Loucy (cell line): Measurements from ENCODE around the gene JDP2.

ENCODE experiments used
- H2AFZ ChIP-seq: fragments of 200-600 bp; sonication (generic); 2 replicates; pipeline ENCODE4 v1.6.0; 2016; ENCODE audit warnings: antibody characterized with exemption, mild to moderate bottlenecking, low read length, moderate library complexity
- H3F3A ChIP-seq: fragments of 200-600 bp; 2 replicates; pipeline ENCODE4 v1.6.0; 2016; ENCODE audit warnings: antibody characterized with exemption, low read depth, mild to moderate bottlenecking
- H3K27me3 ChIP-seq: fragments of 200-600 bp; sonication (generic); 2 replicates; pipeline ENCODE4 v1.6.1; 2014; ENCODE audit warnings: low read length, mild to moderate bottlenecking; ENCODE audit not compliant: insufficient read depth, poor library complexity, severe bottlenecking
- H3K36me3 ChIP-seq: fragments of 200-600 bp; sonication (generic); 2 replicates; pipeline ENCODE4 v1.6.1; 2016; ENCODE audit warnings: low read length; ENCODE audit not compliant: insufficient read depth
- H3K4me1 ChIP-seq: fragments of 200-600 bp; sonication (generic); 2 replicates; pipeline ENCODE4 v1.5.1; 2014; ENCODE audit warnings: low read length, mild to moderate bottlenecking; ENCODE audit not compliant: insufficient read depth, poor library complexity, severe bottlenecking
- H3K4me2 ChIP-seq: fragments of 200-600 bp; sonication (generic); 2 replicates; pipeline ENCODE4 v1.6.0; 2014; ENCODE audit warnings: antibody characterized with exemption, low read length, low read depth, mild to moderate bottlenecking; ENCODE audit not compliant: poor library complexity, severe bottlenecking
- H3K4me3 ChIP-seq: fragments of 200-600 bp; sonication (generic); 2 replicates; pipeline ENCODE4 v1.5.1; 2014; ENCODE audit warnings: low read length, mild to moderate bottlenecking, mixed read lengths; ENCODE audit not compliant: poor library complexity, severe bottlenecking
- H3K79me2 ChIP-seq: fragments of 200-600 bp; sonication (generic); 2 replicates; pipeline ENCODE4 v1.6.1; 2014; ENCODE audit warnings: low read length; ENCODE audit not compliant: insufficient read depth
- H3K9ac ChIP-seq: fragments of 200-600 bp; sonication (generic); 2 replicates; pipeline ENCODE4 v1.6.0; 2014; ENCODE audit warnings: mild to moderate bottlenecking, low read depth, low read length, moderate library complexity; ENCODE audit not compliant: poor library complexity, severe bottlenecking
- H3K9me2 ChIP-seq: fragments of 200-600 bp; sonication (generic); replicated peaks from 2 replicates; pipeline ENCODE4 v1.6.1; 2016; ENCODE audit warnings: low read depth, low read length, mixed read lengths
- H3K9me3 ChIP-seq: fragments of 200-600 bp; sonication (generic); 2 replicates; pipeline ENCODE4 v1.6.1; 2014; ENCODE audit warnings: mild to moderate bottlenecking, antibody characterized with exemption, low read length, low read depth; ENCODE audit not compliant: insufficient read depth
- H4K20me1 ChIP-seq: fragments of 200-600 bp; sonication (generic); 2 replicates; pipeline ENCODE4 v1.6.0; 2014; ENCODE audit warnings: antibody characterized with exemption, low read length, mild to moderate bottlenecking; ENCODE audit not compliant: insufficient read depth, poor library complexity, severe bottlenecking
- CTCF ChIP-seq: fragments of 200-600 bp; sonication (generic); conservative IDR thresholded peaks from 2 replicates; pipeline ENCODE4 v1.5.1; 2014; ENCODE audit warnings: mild to moderate bottlenecking, antibody characterized with exemption, low read length
- EZH2phosphoT487 ChIP-seq: fragments of 200-600 bp; IDR thresholded peaks from 2 replicates; pipeline ENCODE4 v1.6.1; 2018; ENCODE audit warnings: antibody characterized with exemption, mild to moderate bottlenecking, moderate library complexity, borderline replicate concordance

The JDP2 gene

GRCh38 chr14:75489480-75489837 is 61.6 kb downstream of the JDP2 start:
- H3K79me2 ChIP-seq, result no peaks in the 10 kb centered on the region
- H3K4me3 ChIP-seq, result no peak overlapping the region
- H3K9me2 ChIP-seq, result no peaks in the 10 kb centered on the region
- H3F3A ChIP-seq, result no peaks in the 10 kb centered on the region
- H4K20me1 ChIP-seq, result no peaks in the 10 kb centered on the region
- no peak overlapping the region for H3K9ac ChIP-seq
- no peak for TF ChIP-seq CTCF
- TF ChIP-seq EZH2phosphoT487, result no peak
- H2AFZ ChIP-seq, result no peak overlapping the region
- no peaks in the 10 kb centered on the region for H3K9me3 ChIP-seq
- no peaks in the 10 kb centered on the region for H3K36me3 ChIP-seq
- no peak overlapping the region for H3K4me2 ChIP-seq
- H3K4me1 ChIP-seq, result peaks cover 8% of the 10 kb centered on the region
- no peaks in the 10 kb centered on the region for H3K27me3 ChIP-seq

GRCh38 chr14:75491376-75491978 is 63.7 kb downstream of the JDP2 start:
- no peaks in the 10 kb centered on the region for H3K36me3 ChIP-seq
- no peak overlapping the region for H3K4me2 ChIP-seq
- no peaks in the 10 kb centered on the region for H3K9me3 ChIP-seq
- no peak overlapping the region for H3K9ac ChIP-seq
- H3K4me1 ChIP-seq, result peaks cover 17% of the 10 kb centered on the region
- TF ChIP-seq EZH2phosphoT487, result no peak
- no peak for TF ChIP-seq CTCF
- no peaks in the 10 kb centered on the region for H3F3A ChIP-seq
- no peaks in the 10 kb centered on the region for H3K27me3 ChIP-seq
- no peak overlapping the region for H3K4me3 ChIP-seq
- no peak overlapping the region for H2AFZ ChIP-seq
- no peaks in the 10 kb centered on the region for H3K79me2 ChIP-seq
- no peaks in the 10 kb centered on the region for H4K20me1 ChIP-seq
- H3K9me2 ChIP-seq, result no peaks in the 10 kb centered on the region

GRCh38 chr14:75492832-75493591 is 65.2 kb downstream of the JDP2 start:
- H3K4me2 ChIP-seq, result no peak overlapping the region
- no peaks in the 10 kb centered on the region for H3K36me3 ChIP-seq
- H3K4me3 ChIP-seq, result no peak overlapping the region
- no peaks in the 10 kb centered on the region for H3K9me2 ChIP-seq
- TF ChIP-seq CTCF (no peak), EZH2phosphoT487 (no peak)
- H3K79me2 ChIP-seq, result no peaks in the 10 kb centered on the region
- H3K9me3 ChIP-seq, result no peaks in the 10 kb centered on the region
- no peak overlapping the region for H2AFZ ChIP-seq
- H3K27me3 ChIP-seq, result no peaks in the 10 kb centered on the region
- no peaks in the 10 kb centered on the region for H4K20me1 ChIP-seq
- H3F3A ChIP-seq, result no peaks in the 10 kb centered on the region
- peaks cover 13% of the 10 kb centered on the region for H3K4me1 ChIP-seq
- no peak overlapping the region for H3K9ac ChIP-seq
